Activated B cell treated with CpG ODN at 0.5 μM for 24 hours (primary cell): ENCODE data around the gene OR5AC2. TPM values are rescaled to one million over a fixed set of nuclear protein-coding genes. Genes with fewer than 3 reads are reported as not detected.

ENCODE experiments used
- ATAC-seq: fragments of 200-7000 bp; cut with Tn5 transposase; one replicate; pipeline ENCODE4 v1.10.0; 2021; ENCODE audit warnings: low read depth, mild to moderate bottlenecking, moderate library complexity
- CTCF ChIA-PET: fragments of 350-600 bp; sonication (Branson Sonifier 250); formaldehyde crosslinking; loops from one replicate; lab custom pipeline; 2021; ENCODE audit warnings: antibody characterized with exemption; lab: Charles Lee
- POLR2A ChIA-PET: fragments of 350-600 bp; sonication (Branson Sonifier 250); formaldehyde crosslinking; loops from one replicate; lab custom pipeline; 2021; ENCODE audit warnings: antibody characterized with exemption; lab: Charles Lee
- DNase-seq: peaks from one replicate; pipeline ENCODE4 v3.0.0; 2022
- H3K27ac Mint-ChIP-seq: one replicate; pipeline ENCODE4 v1.8.0; 2020; ENCODE audit warnings: mixed read lengths
- H3K27me3 Mint-ChIP-seq: one replicate; pipeline ENCODE4 v1.8.0; 2021; ENCODE audit warnings: mixed read lengths
- H3K36me3 Mint-ChIP-seq: one replicate; pipeline ENCODE4 v1.8.0; 2021; ENCODE audit warnings: low read depth, mixed read lengths
- H3K4me1 Mint-ChIP-seq: one replicate; pipeline ENCODE4 v1.8.0; 2021; ENCODE audit warnings: mixed read lengths
- H3K4me3 Mint-ChIP-seq: one replicate; pipeline ENCODE4 v1.8.0; 2020; ENCODE audit warnings: mild to moderate bottlenecking, mixed read lengths
- H3K9me3 Mint-ChIP-seq: one replicate; pipeline ENCODE4 v1.8.0; 2020; ENCODE audit warnings: mixed read lengths
- intact Hi-C: fragments of 100-400 bp; cut with micrococcal nuclease; formaldehyde crosslinking; loops from one replicate; pipeline ENCODE4 v1.15.1; 2024
- total RNA-seq: library from RNA; stranded (reverse); gene quantifications from 2 replicates; pipeline ENCODE4 v1.2.3, GENCODE V29; 2022
- TF ChIP-seq, protein P1 (sequence below): fragments of 200-600 bp; IDR thresholded peaks from one replicate; pipeline ENCODE4 v1.8.0; 2022; ENCODE audit warnings: antibody characterized with exemption, mild to moderate bottlenecking

OR5AC2 gene, protein sequence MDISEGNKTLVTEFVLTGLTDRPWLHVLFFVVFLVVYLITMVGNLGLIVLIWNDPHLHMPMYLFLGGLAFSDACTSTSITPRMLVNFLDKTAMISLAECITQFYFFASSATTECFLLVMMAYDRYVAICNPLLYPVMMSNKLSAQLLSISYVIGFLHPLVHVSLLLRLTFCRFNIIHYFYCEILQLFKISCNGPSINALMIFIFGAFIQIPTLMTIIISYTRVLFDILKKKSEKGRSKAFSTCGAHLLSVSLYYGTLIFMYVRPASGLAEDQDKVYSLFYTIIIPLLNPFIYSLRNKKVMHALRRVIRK
- total RNA-seq: not detected in 2 replicates

DNA sequence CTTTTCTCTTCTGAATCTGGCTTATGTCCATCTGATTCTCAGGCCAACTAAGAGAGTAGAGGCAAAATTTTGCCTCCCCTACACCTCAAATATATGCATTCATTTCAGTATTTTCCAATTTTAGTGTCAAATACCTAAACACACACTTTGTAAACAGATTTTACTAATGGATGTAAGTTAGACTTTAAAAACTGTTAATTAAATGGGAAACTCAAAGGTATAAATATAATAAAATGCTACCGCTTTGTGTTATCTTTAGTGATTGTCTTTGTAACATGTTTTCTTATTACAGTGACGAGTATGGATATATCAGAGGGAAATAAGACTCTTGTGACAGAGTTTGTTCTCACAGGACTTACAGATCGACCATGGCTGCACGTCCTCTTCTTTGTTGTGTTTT lies at the start of gene OR5AC2:
Gene OR5AC2, plus strand, starts transcription at position 301 of the 400 bp plus-strand sequence. Its CDS starts 0 bp downstream, at position 301.
- Mint-ChIP-seq H3K27me3 (no peaks in the 10 kb centered on the region), H3K36me3 (no peaks in the 10 kb centered on the region), H3K4me3 (no peak within 1 kb of the TSS), H3K4me1 (no peaks in the 10 kb centered on the region), H3K9me3 (peaks cover 3% of the 10 kb centered on the region), H3K27ac (no peak within 1 kb of the TSS)
- DNase-seq: no peak
- POLR2A ChIA-PET: no interaction called here
- CTCF ChIA-PET: no interaction called here
- intact Hi-C loops: no loop called here
- TF ChIP-seq, protein P1, sequence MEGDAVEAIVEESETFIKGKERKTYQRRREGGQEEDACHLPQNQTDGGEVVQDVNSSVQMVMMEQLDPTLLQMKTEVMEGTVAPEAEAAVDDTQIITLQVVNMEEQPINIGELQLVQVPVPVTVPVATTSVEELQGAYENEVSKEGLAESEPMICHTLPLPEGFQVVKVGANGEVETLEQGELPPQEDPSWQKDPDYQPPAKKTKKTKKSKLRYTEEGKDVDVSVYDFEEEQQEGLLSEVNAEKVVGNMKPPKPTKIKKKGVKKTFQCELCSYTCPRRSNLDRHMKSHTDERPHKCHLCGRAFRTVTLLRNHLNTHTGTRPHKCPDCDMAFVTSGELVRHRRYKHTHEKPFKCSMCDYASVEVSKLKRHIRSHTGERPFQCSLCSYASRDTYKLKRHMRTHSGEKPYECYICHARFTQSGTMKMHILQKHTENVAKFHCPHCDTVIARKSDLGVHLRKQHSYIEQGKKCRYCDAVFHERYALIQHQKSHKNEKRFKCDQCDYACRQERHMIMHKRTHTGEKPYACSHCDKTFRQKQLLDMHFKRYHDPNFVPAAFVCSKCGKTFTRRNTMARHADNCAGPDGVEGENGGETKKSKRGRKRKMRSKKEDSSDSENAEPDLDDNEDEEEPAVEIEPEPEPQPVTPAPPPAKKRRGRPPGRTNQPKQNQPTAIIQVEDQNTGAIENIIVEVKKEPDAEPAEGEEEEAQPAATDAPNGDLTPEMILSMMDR: no peak
- ATAC-seq: no peak

DNA sequence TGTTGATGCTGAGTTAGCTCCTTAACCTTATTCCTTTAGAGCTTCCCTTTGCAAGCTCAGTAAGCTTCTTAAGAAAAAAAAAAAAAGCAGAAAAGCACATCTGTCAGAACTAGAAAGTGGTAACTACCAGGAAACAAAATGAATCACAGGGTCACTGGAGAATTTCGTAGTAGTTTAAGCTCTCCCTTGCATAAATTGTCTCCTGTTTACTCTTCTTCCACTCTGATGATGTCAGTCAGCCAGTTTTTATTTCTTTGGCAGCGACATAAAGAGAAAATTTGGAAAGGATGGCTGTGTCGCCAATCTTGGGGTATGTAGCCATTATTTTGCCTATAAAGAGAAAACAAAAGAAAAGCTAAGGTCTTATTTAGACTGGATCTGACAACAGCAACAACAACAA lies 48.7 kb upstream of the OR5AC2 start:
- H3K27me3 Mint-ChIP-seq: peaks cover 11% of the 10 kb centered on the region
- DNase-seq: no peak
- CTCF ChIA-PET: interaction anchor here (0.6 to 3.9 kb wide), 9 partner anchors 10 to 776 kb away, joined by 3 to 14 read pairs (median 4); no protein-coding TSS in a partner anchor
- ATAC-seq: no peak
- peaks cover 5% of the 10 kb centered on the region for H3K9me3 Mint-ChIP-seq
- TF ChIP-seq, protein P1: no peak
- H3K27ac Mint-ChIP-seq: no peak overlapping the region
- intact Hi-C loops: loop anchor here (2.0 to 5.0 kb wide), 3 partner anchors 485 to 619 kb away; partner anchors contain the start of genes CLDND1 and CPOX
- POLR2A ChIA-PET: no interaction called here
- no peaks in the 10 kb centered on the region for H3K36me3 Mint-ChIP-seq
- H3K4me1 Mint-ChIP-seq: peaks cover 5% of the 10 kb centered on the region
- no peak overlapping the region for H3K4me3 Mint-ChIP-seq

DNA sequence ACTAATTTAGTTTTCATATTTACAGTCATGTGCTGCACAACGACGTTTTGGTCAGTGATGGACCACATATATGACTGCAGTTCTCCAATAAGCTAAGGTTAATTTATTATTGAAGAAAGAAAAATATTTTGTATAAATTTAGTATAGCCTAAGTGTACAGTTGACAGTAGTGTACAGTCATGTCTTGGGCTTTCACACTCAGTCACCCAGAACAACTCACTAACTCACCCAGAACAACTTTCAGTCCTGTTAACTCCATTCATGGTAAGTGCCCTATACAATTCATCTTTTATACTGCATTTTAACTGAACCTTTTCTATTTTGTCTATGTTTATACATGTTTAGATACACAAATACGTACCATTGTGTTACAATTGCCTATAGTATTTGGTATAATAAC lies 48.1 kb upstream of the OR5AC2 start:
- ATAC-seq: no peak
- TF ChIP-seq, protein P1: no peak
- Mint-ChIP-seq H3K4me1 (peaks cover 5% of the 10 kb centered on the region), H3K4me3 (no peak overlapping the region), H3K27ac (no peak overlapping the region), H3K9me3 (peaks cover 5% of the 10 kb centered on the region), H3K27me3 (peaks cover 8% of the 10 kb centered on the region), H3K36me3 (no peaks in the 10 kb centered on the region)
- intact Hi-C loops: loop anchor here (1.0 to 5.0 kb wide), 8 partner anchors 217 to 773 kb away; partner anchors contain the start of genes ARL6, CLDND1, CPOX and CRYBG3
- DNase-seq: no peak
- POLR2A ChIA-PET: no interaction called here
- CTCF ChIA-PET: interaction anchor here (0.6 to 3.9 kb wide), 13 partner anchors 10 to 775 kb away, joined by 3 to 14 read pairs (median 3); partner anchors contain the start of gene ARL6

DNA sequence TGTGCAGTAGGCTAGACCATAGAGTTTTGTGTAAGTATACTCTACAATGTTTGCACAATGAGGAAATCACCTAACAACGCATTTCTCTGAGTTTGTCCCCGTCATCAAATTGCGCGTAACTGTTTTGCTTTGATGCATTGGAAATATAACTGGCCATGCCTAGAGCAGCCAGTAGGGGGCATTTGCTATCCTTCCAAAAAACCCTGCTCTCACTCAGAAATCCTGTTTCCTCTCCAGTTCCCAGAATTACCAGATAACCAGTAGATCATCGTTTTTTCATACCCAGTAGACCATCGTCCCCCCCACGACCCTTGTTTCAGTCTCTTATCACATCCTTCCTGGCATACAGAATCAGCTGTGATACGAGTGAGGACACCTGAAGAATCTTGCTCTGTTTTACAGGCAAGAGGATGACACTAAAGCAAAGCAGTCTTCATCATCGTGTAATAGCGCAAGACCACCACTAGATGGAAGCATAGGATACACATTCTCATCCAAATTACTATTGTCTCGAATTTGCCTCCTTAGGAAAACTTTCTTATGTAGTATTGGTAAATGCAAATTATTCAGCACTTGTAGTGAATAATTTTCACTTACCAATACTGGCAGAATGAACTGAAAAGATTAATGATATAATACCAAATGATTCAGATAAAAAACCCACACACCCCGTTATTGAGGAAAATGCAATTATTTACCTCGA lies 47.5 kb upstream of the OR5AC2 start:
- ChIA-PET POLR2A (no interaction called here), CTCF (interaction anchor here (0.8 to 3.9 kb wide), 13 partner anchors 9 to 776 kb away, joined by 3 to 14 read pairs (median 3); partner anchors contain the start of genes ARL6 and CLDND1)
- peak overlapping the region; percentile 41 for H3K27ac Mint-ChIP-seq
- ATAC-seq (peak; percentile 99), DNase-seq (peak; percentile 36)
- TF ChIP-seq, protein P1: peak; percentile 60
- H3K36me3 Mint-ChIP-seq: no peaks in the 10 kb centered on the region
- H3K4me3 Mint-ChIP-seq: peak overlapping the region; percentile 80
- intact Hi-C loops: loop anchor here (1.0 to 5.0 kb wide), 8 partner anchors 217 to 773 kb away; partner anchors contain the start of genes ARL6, CLDND1, CPOX and CRYBG3
- H3K27me3 Mint-ChIP-seq: peaks cover 5% of the 10 kb centered on the region
- peaks cover 5% of the 10 kb centered on the region for H3K9me3 Mint-ChIP-seq
- peaks cover 5% of the 10 kb centered on the region for H3K4me1 Mint-ChIP-seq

DNA sequence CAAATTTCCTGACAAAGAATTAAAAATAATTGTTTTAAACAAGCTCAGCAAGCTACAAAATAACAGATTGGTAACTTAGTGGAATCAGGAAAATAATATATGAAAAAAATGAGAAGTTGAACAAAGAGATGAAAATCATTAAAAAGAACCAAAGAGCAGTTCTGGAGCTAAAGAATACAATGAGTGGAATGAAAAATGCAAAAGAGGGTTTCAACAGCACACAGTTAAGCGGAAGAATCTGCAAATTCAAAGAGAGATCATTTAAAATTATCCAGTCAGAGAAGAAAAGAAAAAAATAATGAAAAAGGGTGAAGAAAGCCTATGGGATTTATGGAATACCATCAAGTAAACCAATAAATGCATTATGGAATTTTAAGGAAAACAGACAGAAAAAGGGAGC lies 45.6 kb upstream of the OR5AC2 start:
- TF ChIP-seq, protein P1: no peak
- POLR2A ChIA-PET: no interaction called here
- Mint-ChIP-seq H3K4me3 (no peak overlapping the region), H3K36me3 (no peaks in the 10 kb centered on the region), H3K4me1 (peaks cover 5% of the 10 kb centered on the region), H3K27ac (no peak overlapping the region), H3K9me3 (peaks cover 5% of the 10 kb centered on the region), H3K27me3 (peaks cover 3% of the 10 kb centered on the region)
- intact Hi-C loops: no loop called here
- no peak for ATAC-seq
- CTCF ChIA-PET: interaction anchor here (0.6 kb wide), 1 partner anchor 774 kb away, joined by 3 read pairs; no protein-coding TSS in a partner anchor
- DNase-seq: no peak
